ENCODE results near the gene CFAP97D1. TPM values are rescaled to one million over a fixed set of nuclear protein-coding genes. Genes with fewer than 3 reads are reported as not detected.

The CFAP97D1 gene
- total RNA-seq, 4 donors from 2014 or later, result 0.13 TPM; not detected in 3

DNA sequence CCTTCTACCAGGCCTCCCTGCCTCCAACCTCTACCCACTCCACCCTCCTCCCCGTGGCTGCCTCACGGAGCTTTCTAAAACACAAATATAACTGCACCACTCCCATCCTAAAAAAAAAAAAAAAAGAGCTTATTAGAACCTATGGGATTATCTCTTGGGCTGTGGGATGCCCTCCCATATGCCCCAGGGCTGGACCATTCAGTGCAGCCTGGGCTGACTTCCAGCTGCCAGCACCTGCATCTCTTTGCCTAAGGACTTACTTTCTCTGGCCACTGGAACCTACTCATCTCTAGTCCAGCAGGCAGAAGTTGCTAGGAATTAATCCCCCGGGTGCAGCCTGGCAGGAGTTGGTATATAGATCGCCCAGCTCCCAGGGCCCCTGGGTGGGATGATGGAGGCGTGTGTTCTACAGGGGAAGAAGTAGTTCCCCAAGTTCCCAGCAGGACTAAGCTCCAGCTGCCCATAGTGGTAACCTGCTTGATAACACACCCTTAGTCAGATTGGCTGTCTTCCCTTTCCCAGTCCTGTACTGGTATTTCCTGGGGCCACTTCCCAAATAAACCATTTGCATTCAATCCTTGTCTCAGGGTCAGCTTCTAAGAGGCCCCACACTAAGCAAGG lies 42.4 kb downstream of the CFAP97D1 start:
- WGBS, 2 donors, result 20 to 42% methylated on average over 3 to 5 of the region's 5 CpGs
- no peak overlapping the region for H3K4me3 ChIP-seq
- peaks cover 3 to 23% (median 6%) of the 10 kb centered on the region in 3 donors for H3K4me1 ChIP-seq
- TF ChIP-seq, protein P1, sequence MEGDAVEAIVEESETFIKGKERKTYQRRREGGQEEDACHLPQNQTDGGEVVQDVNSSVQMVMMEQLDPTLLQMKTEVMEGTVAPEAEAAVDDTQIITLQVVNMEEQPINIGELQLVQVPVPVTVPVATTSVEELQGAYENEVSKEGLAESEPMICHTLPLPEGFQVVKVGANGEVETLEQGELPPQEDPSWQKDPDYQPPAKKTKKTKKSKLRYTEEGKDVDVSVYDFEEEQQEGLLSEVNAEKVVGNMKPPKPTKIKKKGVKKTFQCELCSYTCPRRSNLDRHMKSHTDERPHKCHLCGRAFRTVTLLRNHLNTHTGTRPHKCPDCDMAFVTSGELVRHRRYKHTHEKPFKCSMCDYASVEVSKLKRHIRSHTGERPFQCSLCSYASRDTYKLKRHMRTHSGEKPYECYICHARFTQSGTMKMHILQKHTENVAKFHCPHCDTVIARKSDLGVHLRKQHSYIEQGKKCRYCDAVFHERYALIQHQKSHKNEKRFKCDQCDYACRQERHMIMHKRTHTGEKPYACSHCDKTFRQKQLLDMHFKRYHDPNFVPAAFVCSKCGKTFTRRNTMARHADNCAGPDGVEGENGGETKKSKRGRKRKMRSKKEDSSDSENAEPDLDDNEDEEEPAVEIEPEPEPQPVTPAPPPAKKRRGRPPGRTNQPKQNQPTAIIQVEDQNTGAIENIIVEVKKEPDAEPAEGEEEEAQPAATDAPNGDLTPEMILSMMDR (IDR thresholded peaks at IDR 0.05), result no peak
- no peak for TF ChIP-seq POLR2A (IDR thresholded peaks at IDR 0.05)
- peaks cover 0 to 79% (median 0%) of the 10 kb centered on the region in 3 donors for H3K36me3 ChIP-seq
- peak overlapping the region; percentile 29 to 76 (median 61) for H3K27ac ChIP-seq
- no peaks in the 10 kb centered on the region for H3K27me3 ChIP-seq
- DNase-seq, result no peak
- H3K9me3 ChIP-seq, result no peaks in the 10 kb centered on the region
- intact Hi-C loops (cut with DNase I), result no loop called here

DNA sequence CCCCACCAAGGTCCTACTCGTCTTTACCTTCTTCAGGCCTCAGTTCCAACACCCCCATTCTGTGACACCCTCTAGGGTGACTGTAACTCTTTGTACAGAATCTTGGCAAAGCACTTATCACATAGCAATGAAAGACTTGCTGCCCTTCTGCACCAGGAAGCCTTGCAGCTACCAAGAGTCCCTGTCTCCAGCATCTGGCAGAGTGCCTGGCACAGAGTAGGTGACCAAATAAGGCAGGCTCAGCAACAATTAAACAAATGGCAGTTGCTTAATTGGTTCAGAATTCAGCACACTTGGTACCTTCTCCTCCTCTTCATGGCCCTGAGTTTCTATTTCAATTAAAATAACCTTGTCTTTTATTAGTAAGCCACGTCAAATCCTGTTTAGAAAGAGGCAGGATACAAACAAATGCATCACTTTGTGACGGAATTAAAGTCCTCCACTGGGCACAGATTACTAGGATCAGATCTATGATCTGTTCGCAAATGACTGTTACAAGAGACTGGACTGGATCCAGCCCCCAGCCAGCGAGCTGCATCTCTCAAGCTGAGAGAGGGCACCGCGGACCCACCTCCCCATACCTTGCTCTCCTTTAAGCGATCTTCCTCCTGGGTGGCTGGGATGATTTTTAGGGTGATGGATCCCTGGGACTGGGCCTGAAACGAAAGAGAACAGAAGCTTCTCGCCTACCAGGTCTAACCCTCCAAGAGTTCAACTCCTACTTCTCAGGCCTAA lies 43.3 kb downstream of the CFAP97D1 start:
- no peak for DNase-seq
- Histone ChIP-seq H3K9me3 (no peaks in the 10 kb centered on the region), H3K27ac (peak overlapping the region; percentile 29 to 76 (median 61)), H3K4me1 (peaks cover 3 to 23% (median 6%) of the 10 kb centered on the region in 3 donors), H3K4me3 (no peak overlapping the region), H3K36me3 (peaks cover 0 to 79% (median 0%) of the 10 kb centered on the region in 3 donors), H3K27me3 (no peaks in the 10 kb centered on the region)
- intact Hi-C loops (cut with DNase I), result no loop called here
- TF ChIP-seq POLR2A (IDR thresholded peaks at IDR 0.05), result no peak
- TF ChIP-seq, protein P1 (IDR thresholded peaks at IDR 0.05), result no peak
- WGBS, 2 donors, result 66 to 74% methylated on average over 10 of the region's 10 CpGs

DNA sequence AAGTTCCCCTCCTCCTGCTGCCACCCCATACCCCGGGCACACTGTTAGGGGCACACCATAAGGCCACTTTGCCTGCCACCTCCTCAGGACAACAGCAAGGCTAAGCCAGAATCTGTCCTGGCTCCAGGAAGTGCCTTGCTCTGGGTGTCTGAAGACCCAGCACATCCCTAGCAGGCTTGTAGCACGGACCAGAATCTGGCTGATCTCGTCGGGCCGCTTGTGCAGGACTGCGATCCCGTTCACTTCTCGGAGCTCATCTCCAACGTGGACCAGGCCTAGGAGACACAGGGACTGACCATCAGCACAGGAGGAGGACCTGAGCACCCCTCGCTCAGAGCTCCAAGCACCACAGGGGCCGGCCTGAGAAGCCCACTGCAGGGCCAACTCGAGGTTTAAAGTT lies 45.3 kb downstream of the CFAP97D1 start:
- WGBS, 2 donors, result 88% methylated on average over 1 of the region's 12 CpGs; no CpG with 5 or more reads in 1 of the 2 donors
- H3K4me3 ChIP-seq, result no peak overlapping the region
- H3K27me3 ChIP-seq, result no peaks in the 10 kb centered on the region
- no peak overlapping the region for H3K27ac ChIP-seq
- peaks cover 3 to 23% (median 6%) of the 10 kb centered on the region in 3 donors for H3K4me1 ChIP-seq
- H3K9me3 ChIP-seq, result no peaks in the 10 kb centered on the region
- intact Hi-C loops (cut with DNase I), result no loop called here
- peaks cover 0 to 77% (median 6%) of the 10 kb centered on the region in 3 donors for H3K36me3 ChIP-seq
- TF ChIP-seq, protein P1 (IDR thresholded peaks at IDR 0.05), result no peak
- no peak for TF ChIP-seq POLR2A (IDR thresholded peaks at IDR 0.05)
- no peak for DNase-seq

DNA sequence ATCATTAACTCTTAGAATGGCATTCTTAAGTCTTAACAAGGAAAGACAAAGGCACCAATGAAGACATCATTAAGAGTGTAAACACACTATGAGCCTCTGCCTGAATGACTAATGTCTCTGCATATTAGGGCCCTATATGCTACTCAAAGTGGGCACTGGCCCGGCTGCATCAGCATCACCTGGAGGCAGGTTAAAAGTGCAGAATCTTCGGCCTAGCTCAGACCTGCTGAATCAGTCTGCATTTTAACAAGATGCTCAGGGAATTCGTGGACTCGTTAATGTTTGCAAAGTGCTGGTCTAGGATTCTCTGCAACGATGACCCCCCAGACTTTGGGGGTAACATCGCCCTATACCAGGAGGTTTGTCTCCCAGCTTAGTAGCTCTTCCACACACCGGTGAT lies 46.0 kb downstream of the CFAP97D1 start:
- WGBS, 2 donors, result 55 to 80% methylated on average over 7 of the region's 7 CpGs
- TF ChIP-seq, protein P1 (IDR thresholded peaks at IDR 0.05), result no peak
- no peak for TF ChIP-seq POLR2A (IDR thresholded peaks at IDR 0.05)
- Histone ChIP-seq H3K27me3 (no peaks in the 10 kb centered on the region), H3K9me3 (no peaks in the 10 kb centered on the region), H3K4me3 (no peak overlapping the region), H3K36me3 (peaks cover 0 to 75% (median 6%) of the 10 kb centered on the region in 3 donors), H3K4me1 (peaks cover 3 to 24% (median 6%) of the 10 kb centered on the region in 3 donors), H3K27ac (no peak overlapping the region)
- no peak for DNase-seq
- intact Hi-C loops (cut with DNase I), result no loop called here

DNA sequence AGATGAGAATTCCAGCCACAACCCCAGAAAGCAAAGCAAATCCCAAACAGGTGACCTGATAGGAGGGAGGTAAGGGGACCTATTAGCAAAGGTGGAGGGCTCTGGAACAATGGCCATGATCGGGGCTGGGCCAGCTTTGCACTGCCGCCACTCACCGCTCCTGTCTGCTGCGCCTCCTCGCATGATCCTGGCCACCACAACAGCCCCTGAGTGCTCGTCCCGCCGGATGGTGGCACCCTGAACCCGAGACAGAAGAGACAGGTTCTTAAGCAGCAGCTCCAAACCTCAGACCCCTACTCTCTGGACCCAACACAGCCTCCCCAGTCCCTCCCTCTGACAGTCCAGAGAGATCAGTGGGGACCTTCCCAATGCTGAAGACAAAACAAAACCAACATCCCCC lies 47.4 kb downstream of the CFAP97D1 start:
- peaks cover 0 to 64% (median 6%) of the 10 kb centered on the region in 3 donors for H3K36me3 ChIP-seq
- H3K27me3 ChIP-seq, result no peaks in the 10 kb centered on the region
- 94% methylated on average over 6 of the region's 9 CpGs; no CpG with 5 or more reads in 1 of the 2 donors for WGBS, 2 donors
- no peak overlapping the region for H3K4me3 ChIP-seq
- peaks cover 3 to 31% (median 12%) of the 10 kb centered on the region in 3 donors for H3K4me1 ChIP-seq
- no peak overlapping the region for H3K27ac ChIP-seq
- H3K9me3 ChIP-seq, result no peaks in the 10 kb centered on the region
- intact Hi-C loops (cut with DNase I), result no loop called here
- no peak for DNase-seq
- no peak for TF ChIP-seq POLR2A (IDR thresholded peaks at IDR 0.05)
- TF ChIP-seq, protein P1 (IDR thresholded peaks at IDR 0.05), result no peak
